Loucy (cell line): Measurements from ENCODE around the gene LETM1.

Experiments
- H2AFZ ChIP-seq: fragments of 200-600 bp; sonication (generic); 2 replicates; pipeline ENCODE4 v1.6.0; 2016; ENCODE audit warnings: antibody characterized with exemption, mild to moderate bottlenecking, low read length, moderate library complexity
- H3F3A ChIP-seq: fragments of 200-600 bp; 2 replicates; pipeline ENCODE4 v1.6.0; 2016; ENCODE audit warnings: antibody characterized with exemption, low read depth, mild to moderate bottlenecking
- H3K27me3 ChIP-seq: fragments of 200-600 bp; sonication (generic); 2 replicates; pipeline ENCODE4 v1.6.1; 2014; ENCODE audit warnings: low read length, mild to moderate bottlenecking; ENCODE audit not compliant: insufficient read depth, poor library complexity, severe bottlenecking
- H3K36me3 ChIP-seq: fragments of 200-600 bp; sonication (generic); 2 replicates; pipeline ENCODE4 v1.6.1; 2016; ENCODE audit warnings: low read length; ENCODE audit not compliant: insufficient read depth
- H3K4me1 ChIP-seq: fragments of 200-600 bp; sonication (generic); 2 replicates; pipeline ENCODE4 v1.5.1; 2014; ENCODE audit warnings: low read length, mild to moderate bottlenecking; ENCODE audit not compliant: insufficient read depth, poor library complexity, severe bottlenecking
- H3K4me2 ChIP-seq: fragments of 200-600 bp; sonication (generic); 2 replicates; pipeline ENCODE4 v1.6.0; 2014; ENCODE audit warnings: antibody characterized with exemption, low read length, low read depth, mild to moderate bottlenecking; ENCODE audit not compliant: poor library complexity, severe bottlenecking
- H3K4me3 ChIP-seq: fragments of 200-600 bp; sonication (generic); 2 replicates; pipeline ENCODE4 v1.5.1; 2014; ENCODE audit warnings: low read length, mild to moderate bottlenecking, mixed read lengths; ENCODE audit not compliant: poor library complexity, severe bottlenecking
- H3K79me2 ChIP-seq: fragments of 200-600 bp; sonication (generic); 2 replicates; pipeline ENCODE4 v1.6.1; 2014; ENCODE audit warnings: low read length; ENCODE audit not compliant: insufficient read depth
- H3K9ac ChIP-seq: fragments of 200-600 bp; sonication (generic); 2 replicates; pipeline ENCODE4 v1.6.0; 2014; ENCODE audit warnings: mild to moderate bottlenecking, low read depth, low read length, moderate library complexity; ENCODE audit not compliant: poor library complexity, severe bottlenecking
- H3K9me2 ChIP-seq: fragments of 200-600 bp; sonication (generic); replicated peaks from 2 replicates; pipeline ENCODE4 v1.6.1; 2016; ENCODE audit warnings: low read depth, low read length, mixed read lengths
- H3K9me3 ChIP-seq: fragments of 200-600 bp; sonication (generic); 2 replicates; pipeline ENCODE4 v1.6.1; 2014; ENCODE audit warnings: mild to moderate bottlenecking, antibody characterized with exemption, low read length, low read depth; ENCODE audit not compliant: insufficient read depth
- H4K20me1 ChIP-seq: fragments of 200-600 bp; sonication (generic); 2 replicates; pipeline ENCODE4 v1.6.0; 2014; ENCODE audit warnings: antibody characterized with exemption, low read length, mild to moderate bottlenecking; ENCODE audit not compliant: insufficient read depth, poor library complexity, severe bottlenecking
- CTCF ChIP-seq: fragments of 200-600 bp; sonication (generic); conservative IDR thresholded peaks from 2 replicates; pipeline ENCODE4 v1.5.1; 2014; ENCODE audit warnings: mild to moderate bottlenecking, antibody characterized with exemption, low read length
- EZH2phosphoT487 ChIP-seq: fragments of 200-600 bp; IDR thresholded peaks from 2 replicates; pipeline ENCODE4 v1.6.1; 2018; ENCODE audit warnings: antibody characterized with exemption, mild to moderate bottlenecking, moderate library complexity, borderline replicate concordance

LETM1 gene

GRCh38 chr4:1792832-1793495, 63.0 kb downstream of the LETM1 start, which contains the start of gene FGFR3:
Gene FGFR3, plus strand, starts transcription at chr4:1793293. Its CDS starts 642 bp downstream, at chr4:1793935.
- TF ChIP-seq CTCF (no peak), EZH2phosphoT487 (no peak)
- H3F3A ChIP-seq: no peaks in the 10 kb centered on the region
- H2AFZ ChIP-seq: peak within 1 kb of the TSS; percentile 60; the same call in 1 of the 2 replicates
- no peaks in the 10 kb centered on the region for H3K79me2 ChIP-seq
- no peaks in the 10 kb centered on the region for H3K36me3 ChIP-seq
- no peak within 1 kb of the TSS for H3K9ac ChIP-seq
- no peaks in the 10 kb centered on the region for H3K4me1 ChIP-seq
- peak within 1 kb of the TSS; percentile 59 for H3K4me3 ChIP-seq
- no peaks in the 10 kb centered on the region for H3K27me3 ChIP-seq
- H4K20me1 ChIP-seq: no peaks in the 10 kb centered on the region
- no peaks in the 10 kb centered on the region for H3K9me2 ChIP-seq
- no peak within 1 kb of the TSS for H3K4me2 ChIP-seq
- no peaks in the 10 kb centered on the region for H3K9me3 ChIP-seq

- H3K79me2 ChIP-seq: no peaks in the 10 kb centered on the region
- H3K4me2 ChIP-seq: no peak overlapping the region
- H3K9me3 ChIP-seq: no peaks in the 10 kb centered on the region
- H3K9ac ChIP-seq: no peak overlapping the region
- TF ChIP-seq CTCF (no peak), EZH2phosphoT487 (no peak)
- H2AFZ ChIP-seq: no peak overlapping the region
- no peaks in the 10 kb centered on the region for H3K4me1 ChIP-seq
- no peaks in the 10 kb centered on the region for H3K27me3 ChIP-seq
- H3K4me3 ChIP-seq: no peak overlapping the region
- no peaks in the 10 kb centered on the region for H4K20me1 ChIP-seq
- H3K36me3 ChIP-seq: no peaks in the 10 kb centered on the region
- no peaks in the 10 kb centered on the region for H3K9me2 ChIP-seq
- no peaks in the 10 kb centered on the region for H3F3A ChIP-seq
These were observed 63.7 kb downstream of the LETM1 start for GRCh38 chr4:1792158-1792831.

- H3K4me1 ChIP-seq: no peaks in the 10 kb centered on the region
- no peaks in the 10 kb centered on the region for H3K9me2 ChIP-seq
- no peak overlapping the region for H2AFZ ChIP-seq
- H3F3A ChIP-seq: no peaks in the 10 kb centered on the region
- H3K4me2 ChIP-seq: no peak overlapping the region
- no peaks in the 10 kb centered on the region for H3K36me3 ChIP-seq
- H3K9ac ChIP-seq: no peak overlapping the region
- H3K27me3 ChIP-seq: no peaks in the 10 kb centered on the region
- H3K4me3 ChIP-seq: no peak overlapping the region
- no peaks in the 10 kb centered on the region for H3K9me3 ChIP-seq
- TF ChIP-seq CTCF: no peak
- TF ChIP-seq EZH2phosphoT487: no peak
- no peaks in the 10 kb centered on the region for H3K79me2 ChIP-seq
- no peaks in the 10 kb centered on the region for H4K20me1 ChIP-seq
These were observed 66.0 kb downstream of the LETM1 start for GRCh38 chr4:1790005-1790404.
